ENCODE measurements around the gene CHMP5.

DNA sequence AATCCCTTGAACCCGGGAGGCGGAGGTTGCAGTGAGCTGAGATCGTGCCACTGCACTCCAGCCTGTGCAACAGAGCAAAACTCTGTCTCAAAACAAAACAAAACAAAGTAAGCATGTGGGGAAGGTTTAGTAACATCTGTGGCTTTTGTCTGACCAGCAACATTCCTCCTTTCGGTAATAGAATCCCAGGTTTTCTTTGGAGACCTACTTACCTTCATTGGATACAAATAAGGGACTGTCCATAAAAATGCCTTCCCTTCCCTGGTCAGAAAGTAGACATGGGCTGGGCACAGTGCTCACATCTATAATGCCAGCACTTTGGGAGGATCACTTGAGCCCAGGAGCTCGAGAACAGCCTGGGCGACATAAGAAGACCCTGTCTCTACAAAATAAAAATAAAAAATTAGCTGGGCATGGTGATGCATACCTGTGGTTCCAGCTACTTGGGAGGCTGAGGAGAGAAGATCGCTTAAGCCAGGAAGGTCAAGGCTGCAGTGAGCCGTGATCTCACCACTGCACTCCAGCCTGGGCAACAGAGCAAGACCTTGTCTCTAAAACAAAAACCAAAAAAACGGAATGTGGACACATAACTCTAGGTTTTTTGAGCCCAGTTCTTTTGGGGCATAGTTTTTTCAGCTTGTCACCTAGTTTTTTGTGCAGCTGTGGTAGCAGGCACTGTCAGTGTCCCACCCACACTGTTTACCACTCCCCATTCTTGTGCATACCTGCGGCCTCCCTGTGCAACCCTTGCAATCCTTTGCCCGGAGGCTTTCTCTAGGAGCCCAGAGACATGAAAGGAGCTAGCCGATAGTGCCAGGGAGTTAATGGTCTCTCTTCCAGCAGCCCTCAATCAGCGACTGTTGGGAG, 33.9 kb upstream of the CHMP5 start:
- no peak for TF ChIP-seq POLR2A (IDR thresholded peaks at IDR 0.05)
- TF ChIP-seq, protein P1, sequence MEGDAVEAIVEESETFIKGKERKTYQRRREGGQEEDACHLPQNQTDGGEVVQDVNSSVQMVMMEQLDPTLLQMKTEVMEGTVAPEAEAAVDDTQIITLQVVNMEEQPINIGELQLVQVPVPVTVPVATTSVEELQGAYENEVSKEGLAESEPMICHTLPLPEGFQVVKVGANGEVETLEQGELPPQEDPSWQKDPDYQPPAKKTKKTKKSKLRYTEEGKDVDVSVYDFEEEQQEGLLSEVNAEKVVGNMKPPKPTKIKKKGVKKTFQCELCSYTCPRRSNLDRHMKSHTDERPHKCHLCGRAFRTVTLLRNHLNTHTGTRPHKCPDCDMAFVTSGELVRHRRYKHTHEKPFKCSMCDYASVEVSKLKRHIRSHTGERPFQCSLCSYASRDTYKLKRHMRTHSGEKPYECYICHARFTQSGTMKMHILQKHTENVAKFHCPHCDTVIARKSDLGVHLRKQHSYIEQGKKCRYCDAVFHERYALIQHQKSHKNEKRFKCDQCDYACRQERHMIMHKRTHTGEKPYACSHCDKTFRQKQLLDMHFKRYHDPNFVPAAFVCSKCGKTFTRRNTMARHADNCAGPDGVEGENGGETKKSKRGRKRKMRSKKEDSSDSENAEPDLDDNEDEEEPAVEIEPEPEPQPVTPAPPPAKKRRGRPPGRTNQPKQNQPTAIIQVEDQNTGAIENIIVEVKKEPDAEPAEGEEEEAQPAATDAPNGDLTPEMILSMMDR (IDR thresholded peaks at IDR 0.05): no peak
- no peak for TF ChIP-seq POLR2AphosphoS5 (IDR thresholded peaks at IDR 0.05)

Data from suprapubic skin (tissue), 4 donors.